Right hindlimb (tissue), 1 donor: Measurements from ENCODE around the gene CAPN13.
A peak's percentile ranks its signal among the peaks of the same experiment; 100 is the strongest.

Source experiments
- DNase-seq: peaks from one replicate; pipeline ENCODE4 v3.0.0-alpha.2; 2018

Gene CAPN13

DNA sequence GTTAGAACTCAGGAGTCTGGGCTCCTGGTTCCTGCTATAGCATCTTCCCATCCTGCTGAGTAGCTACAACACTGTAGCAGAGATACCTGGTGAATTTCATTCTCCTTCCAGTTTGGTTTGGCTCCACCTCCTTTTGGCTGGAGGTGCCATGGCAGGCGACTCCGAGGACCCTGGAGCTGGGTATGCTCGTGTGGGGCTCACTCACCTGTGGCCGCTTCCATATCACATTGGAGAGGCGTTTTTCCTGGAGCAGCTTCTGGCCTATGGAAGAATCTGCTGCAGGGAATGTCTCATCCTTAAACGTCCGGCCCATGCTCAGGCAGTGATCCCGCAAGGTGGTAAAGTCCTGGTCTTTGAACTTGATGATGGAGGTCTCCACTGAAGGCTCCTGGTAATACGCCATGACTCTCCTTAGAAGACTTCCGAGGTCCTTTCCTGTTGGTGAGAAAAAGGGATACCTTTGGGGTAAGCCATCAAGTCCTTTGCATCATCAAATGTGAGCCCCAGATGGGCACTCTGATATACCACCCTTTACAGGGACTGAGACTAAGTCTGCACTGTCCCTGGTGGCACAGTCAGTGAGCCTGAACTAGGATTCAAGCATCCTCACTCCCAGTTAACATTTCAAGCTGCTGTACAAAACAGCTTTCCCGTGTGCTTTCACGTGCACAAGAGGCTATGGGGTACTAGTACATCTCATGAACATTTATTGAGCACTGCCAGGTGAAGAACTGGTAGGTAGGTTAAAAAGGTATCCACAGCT lies 20.1 kb downstream of the CAPN13 start:
- no peak for DNase-seq

DNA sequence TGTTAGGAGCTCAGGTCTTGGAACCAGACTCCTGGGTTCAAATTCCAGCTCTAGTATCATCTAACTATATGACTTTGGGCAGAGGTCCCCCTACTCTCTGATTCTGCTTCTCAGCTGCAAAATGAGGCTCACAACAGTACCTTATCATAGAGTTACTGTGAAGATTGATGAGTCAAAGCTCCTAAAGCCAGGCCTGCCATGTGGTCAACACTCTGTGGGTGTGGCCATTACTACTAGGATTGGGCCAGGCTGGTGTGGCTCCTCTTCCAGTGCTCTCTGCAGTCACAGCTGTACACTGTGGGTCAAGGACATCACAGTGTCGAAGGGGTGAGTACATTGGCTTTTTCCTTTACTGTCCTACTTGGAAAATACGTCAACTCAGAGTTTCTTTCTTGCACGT lies 22.6 kb downstream of the CAPN13 start:
- peak; percentile 2 for DNase-seq

DNA sequence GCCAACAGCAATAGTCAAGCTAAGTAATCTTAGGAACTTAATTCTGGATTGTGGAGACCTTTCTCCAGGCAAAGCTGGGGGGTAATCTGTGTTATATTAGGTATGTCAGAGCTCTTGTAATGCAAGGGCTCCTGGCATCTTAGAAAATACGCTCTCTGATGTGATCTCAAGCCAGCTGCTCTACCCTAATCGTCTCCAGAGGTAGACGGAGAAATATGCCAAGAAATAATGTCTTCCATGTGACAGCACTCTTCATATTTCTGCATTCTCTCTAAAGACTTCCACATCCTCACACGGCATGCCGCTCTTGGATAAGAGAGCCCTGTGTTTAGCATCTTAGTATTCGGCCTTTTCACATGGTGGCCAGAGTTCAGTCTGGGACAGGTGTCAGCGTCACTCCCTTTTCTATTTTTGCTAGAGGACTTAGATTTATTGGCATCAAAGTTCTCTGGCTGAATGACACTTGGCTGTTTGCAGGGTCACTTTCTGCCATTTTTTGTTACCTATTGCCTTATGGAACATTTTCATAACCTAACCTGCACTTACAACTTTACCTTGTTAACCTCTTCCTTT lies 25.2 kb downstream of the CAPN13 start:
- no peak for DNase-seq

DNA sequence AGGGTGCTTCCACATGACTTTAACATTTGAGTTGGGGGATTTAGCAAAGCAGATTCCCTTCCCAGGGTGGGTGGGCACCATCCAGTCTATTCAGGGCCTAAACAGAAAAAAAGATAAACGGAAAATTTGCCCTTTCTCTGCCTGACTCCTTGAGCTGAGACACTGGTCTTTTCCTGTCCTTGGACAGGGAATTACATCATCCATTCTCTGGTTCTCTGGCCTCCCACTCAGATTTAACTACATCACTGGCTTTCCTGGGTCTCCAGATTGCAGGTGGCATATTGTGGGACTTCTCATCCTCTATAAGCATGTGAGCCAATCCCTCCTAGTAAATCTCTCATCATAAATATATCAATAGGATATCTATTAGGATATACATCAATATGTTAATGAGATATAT lies 25.8 kb downstream of the CAPN13 start:
- no peak for DNase-seq

DNA sequence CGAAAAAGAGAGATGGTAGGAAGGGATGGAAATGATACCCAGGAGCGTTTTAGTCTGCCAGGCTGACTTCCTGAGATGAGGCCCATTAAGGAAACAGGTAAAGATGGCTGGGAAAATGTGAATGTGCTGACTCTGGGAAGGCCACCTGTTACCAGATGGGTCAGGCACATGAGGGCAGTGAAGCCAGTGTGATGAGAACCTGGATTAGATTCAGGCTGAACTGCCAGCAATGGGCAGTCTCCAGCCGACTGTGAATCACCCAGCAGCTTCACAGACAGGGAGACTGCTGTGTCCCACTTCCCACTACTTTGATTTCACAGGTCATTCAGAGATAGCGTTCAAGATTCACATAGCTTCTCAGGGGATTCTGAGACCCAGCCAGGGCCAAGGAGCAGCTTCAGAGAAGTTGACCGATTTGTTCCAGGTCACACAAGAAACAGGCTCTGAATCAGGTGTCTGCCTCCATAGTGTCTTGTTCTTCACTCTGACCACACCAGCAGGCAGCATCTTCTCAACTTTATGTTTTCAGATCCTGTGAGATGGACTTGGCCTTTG lies 26.4 kb downstream of the CAPN13 start:
- DNase-seq = no peak

DNA sequence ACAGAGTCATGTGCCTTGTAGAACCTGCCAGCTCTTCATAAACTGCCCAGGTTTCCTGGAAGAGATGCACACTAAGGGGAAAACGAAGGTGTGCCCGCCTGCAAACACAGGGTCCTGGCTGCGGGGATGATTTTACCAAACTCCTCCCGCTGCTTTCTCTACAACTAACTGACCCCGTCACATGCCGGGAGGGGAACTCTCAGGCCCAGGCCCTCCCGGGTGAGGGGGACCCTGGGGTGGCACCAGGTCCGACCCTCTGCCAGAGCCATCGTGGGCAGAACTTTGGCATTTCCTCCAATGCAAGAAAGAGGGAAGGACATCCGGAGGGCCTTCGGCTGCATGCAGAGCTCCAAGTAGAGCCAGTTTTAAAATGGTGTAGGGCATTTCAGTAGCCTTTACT lies 28.6 kb downstream of the CAPN13 start:
- no peak for DNase-seq

DNA sequence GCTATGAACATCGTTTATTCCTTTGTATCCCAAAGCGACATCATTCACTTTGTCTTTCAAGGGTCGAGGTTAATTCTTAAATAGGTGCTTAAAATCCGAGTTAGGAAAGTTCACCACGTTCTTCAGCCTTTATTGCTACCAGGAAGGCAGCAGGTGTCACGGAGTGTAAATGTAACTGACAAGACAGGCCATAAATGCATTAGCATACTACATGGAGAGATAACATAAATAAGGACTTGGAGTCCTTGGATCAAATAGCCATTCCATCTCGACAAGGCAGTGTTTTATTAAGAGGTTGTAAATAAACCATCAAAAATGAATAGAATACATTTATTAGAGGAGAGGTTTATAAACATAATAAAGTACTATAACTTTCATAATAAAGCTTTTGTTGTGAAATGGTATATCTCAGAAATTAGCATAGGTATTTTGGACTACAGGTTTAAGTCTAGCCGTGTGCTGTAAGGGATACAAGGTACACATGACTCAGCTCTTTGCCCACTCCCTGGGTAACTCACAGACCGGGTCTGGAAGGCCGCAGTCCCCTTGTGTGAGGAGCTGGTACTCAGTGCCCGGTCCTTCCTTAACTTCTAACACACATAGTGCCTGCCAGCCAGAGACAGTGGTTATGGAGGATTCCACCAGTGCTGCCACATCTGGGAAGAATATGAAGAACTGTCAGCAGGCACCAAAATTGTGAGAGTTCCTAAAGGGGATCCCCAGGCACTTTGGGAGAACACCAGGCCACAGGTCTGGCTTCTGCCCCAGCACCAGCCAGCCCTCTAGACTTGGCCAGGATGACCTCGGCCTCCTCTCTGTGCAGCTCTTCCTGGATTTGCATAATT lies 29.4 kb downstream of the CAPN13 start:
- no peak for DNase-seq

DNA sequence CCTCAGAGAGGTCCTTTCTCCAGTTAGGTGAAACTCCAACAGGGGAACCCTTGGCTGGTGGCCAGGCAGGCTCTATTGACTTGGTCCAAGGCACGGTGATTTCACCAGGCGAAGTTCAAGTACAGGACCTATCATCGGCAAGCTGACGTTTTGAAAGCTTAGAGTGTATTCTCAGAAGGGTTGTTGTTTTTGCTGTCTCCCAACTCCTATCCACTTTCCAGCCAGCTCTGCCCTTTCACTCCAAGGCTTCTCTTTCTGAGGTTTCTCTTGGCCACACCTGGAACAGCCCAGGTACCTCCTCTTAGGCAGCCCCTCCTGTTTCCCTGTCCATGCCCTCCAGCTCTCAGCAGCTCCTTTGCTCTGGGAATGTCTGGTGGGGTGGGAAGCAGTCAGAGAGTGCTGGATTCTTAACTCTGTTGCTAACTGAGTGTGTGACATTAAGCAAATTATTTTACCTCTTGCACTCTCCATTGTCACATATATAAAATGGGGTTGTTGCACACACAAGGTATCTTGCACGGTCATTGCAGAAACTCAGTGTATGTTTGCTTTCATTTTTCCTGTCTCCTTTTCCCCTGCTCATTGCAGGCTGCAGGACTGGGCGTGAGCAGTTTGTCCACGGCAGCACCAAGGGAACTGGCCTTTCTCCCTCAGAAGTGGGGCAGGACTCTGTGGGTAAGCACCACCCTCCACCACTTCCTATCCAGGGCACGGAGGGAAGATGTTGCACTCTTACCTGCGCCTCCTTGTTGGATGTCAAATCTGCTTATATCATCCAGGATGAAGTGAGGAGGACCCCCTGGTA lies 30.2 kb downstream of the CAPN13 start:
- no peak for DNase-seq

DNA sequence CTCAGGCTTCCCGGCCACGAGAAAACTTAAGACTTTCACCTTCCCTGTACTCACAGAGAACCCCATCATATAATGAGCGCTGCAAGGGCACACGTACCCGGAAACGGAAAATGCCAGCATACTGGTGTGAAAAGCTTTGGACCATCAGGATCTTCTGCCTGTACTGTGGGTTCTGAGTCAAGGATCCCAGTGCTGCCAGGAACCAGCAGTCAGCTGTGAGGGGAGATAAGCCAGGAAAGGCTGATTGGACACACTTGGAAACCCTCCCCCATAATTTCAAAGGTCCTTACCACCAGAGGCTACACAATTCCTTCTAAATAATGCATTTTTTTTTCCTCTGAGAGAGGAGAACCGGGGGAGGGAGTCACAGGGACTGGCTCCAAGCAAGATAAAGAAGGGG lies 31.4 kb downstream of the CAPN13 start:
- no peak for DNase-seq

DNA sequence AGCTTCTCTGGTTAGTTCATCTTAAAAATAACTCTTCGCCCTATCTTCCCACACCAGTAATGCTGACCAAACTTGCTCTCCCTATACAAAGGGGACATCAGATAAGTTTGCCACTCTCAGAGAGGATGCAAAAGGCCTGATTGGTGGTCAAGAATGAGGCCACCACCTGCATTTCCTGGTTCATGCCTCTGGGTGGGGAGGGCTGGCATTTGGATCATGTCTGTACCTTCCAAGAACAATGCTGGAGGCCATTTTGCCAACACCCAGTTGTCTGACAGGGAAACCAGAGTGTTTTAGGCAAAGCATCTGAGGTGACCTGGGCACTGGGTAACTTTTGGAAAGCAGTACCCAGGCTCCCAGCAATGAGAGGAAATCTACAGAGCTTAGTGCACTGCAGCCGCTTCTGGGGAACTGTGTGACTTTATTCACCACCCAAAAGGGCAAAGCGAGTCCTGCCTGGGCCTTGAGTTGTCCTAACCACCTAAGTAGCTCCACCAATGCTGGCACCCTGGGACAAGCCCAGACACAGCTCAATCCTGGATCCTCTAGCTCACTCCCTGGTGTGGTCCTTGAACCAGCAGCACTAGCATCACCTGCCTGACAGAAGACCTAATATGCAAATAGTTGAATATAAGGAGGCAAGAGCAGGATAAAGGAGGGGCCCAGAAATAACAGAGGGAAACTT lies 35.1 kb downstream of the CAPN13 start:
- DNase-seq = no peak

DNA sequence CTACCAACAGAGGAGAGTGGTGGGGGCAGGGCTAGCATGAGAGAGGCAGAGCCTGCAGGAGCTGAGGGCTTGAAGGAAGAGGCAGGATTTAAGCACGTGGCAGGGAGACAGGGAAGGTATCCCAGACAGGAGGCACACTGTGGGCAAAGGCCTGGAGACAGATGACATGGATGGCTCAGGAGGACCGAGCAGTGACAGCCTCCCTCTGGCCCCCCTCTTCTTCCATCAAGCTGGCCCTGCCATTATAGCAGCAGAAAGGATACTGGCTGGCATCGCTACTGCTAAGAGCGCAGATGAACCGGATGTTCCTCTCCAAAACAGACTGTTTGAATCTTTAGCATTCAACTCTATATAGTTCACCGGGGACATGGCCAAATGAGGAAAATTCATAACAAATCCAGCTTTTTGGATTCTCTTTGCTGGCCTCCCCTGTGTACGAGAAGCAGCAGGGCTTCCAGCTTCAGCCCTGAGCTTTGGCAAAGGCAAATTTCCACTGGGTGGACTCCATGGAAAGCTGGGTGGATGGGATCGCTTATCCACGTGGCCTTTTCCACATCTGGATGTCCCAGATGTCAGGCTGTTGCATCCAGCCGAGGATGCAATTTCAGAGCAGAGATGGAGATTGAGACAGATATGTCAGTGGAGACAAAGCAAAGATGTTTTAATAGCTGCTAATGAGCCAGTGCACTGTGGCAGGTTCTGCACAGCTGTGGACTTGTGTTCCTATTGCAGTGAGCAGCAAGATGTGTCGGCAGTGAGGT lies 36.2 kb downstream of the CAPN13 start:
- DNase-seq = peak; percentile 84

DNA sequence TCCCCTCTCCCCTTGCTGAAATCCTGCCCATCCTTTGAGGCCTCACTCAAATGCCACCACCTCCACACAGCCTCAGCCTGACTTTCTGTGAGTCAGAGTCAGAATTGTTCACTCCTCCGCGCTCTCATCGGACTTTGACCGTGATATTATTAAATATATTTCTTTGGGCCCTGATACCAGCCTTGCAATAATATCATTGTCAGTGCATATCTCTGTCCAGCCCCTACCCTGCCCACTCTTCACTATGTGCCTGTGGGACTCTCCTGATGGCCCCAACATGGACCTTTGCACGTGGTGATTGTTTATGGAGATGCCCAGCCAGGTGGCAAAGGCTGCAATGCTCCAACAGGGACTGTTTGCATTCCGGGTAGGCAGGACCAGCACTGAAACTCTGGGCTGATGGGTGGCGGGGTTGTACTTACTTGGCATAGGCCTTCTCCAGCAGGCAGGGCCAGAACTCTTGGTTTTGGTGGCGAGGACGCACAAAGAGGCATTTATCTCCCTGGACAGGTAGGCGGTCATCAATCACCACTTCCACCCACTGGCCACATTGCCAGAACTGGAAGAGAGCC lies 37.3 kb downstream of the CAPN13 start:
- DNase-seq = no peak

DNA sequence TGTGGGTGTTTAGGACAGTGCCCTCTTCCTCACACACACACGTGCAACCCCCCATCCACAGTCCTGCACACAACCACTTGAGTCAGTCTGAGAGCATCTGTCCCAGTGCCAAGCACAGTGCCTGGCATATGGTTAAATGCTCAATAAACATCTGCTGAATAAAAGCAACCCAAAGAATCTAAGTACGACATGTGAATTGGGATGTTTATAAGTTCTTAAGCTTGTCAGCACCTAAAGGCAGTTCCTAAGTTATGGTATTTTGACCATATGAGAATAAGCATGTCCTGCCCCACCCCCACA lies 37.8 kb downstream of the CAPN13 start:
- DNase-seq = no peak

DNA sequence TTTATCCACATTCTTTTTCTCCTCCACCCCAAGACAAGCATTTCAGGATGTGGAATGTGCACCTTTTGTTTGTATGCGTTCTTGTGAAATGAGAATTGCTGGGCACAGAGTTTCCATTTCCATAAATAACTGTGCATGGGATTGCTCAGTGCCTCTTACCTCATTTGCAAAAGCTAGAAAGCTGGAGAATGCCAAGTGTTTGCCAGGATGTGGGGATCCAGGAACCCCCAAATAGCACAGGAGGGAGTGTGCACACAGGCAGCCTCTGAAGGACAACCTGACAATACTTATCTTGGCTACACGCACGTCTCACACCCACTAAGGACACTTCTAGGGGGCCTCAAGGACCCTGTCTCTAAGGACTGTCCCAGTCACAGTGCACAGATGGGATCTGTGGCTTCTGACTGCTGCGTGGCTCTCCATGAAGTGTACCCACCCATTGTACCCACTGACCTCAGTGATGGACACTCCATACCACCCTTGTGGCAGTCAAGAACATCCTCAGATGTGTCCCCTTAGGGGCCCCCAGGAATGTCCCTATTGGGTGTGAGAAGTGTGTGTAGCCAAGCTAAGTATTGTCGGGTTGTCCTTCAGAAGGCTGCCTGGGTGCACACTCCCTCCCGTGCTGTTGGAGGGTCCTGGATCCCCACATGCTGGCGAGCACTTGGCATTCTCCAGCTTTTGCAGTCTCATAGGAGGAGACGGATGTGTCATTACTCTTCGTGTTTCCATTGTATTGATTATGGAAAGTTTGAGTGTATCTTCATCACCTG lies 38.4 kb downstream of the CAPN13 start:
- DNase-seq = no peak

DNA sequence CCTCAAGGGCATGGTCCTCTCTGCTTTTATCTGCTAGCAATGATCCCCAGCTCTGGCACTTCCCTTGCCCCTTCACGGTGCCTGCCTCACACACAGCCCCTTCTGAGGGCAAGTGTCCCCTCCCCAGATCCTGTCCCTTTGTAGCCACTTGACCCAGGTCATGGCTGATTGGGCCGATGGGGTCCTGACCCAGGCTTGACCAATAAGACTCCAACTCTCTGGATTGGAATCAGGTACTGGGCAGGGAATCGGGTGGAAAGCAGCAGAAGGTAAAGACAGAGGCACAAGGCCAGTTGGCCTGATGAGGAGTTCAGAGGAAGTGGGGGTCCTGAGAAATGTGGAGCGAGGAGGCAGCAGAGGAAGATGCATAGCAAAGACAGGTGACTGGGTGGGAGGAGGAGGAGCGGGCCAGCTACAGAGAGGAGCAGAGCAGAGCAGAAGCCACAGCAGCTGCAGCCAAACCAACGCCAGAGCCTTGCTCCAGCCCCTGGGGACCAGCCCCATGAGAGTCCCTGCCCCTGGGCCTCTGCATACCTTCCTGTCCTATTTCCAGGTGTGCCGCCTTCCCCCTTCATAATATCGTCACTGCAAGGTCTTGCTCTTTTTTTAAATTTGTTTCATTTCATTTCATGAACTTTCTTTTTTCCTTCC lies 39.1 kb downstream of the CAPN13 start:
- DNase-seq = no peak

DNA sequence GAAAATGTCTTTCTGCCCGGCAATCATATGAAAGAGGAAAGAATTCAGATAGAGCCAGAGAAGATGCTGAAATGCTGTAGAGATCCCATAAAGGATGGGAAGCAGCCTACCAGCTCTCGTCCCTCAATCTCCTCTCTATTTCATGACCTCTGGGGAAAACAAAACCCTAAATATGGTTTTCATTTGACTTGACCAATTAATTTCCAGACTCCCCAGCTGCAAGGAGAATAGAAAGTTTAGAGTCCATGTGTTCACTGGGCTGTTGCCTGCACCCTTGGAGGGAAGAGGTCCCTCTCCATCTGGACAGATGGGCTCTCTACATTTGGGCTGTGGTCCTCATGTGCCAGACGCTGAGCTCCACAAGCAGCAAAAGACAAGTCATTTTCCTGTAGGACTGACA lies 40.6 kb downstream of the CAPN13 start:
- peak; percentile 4 for DNase-seq

DNA sequence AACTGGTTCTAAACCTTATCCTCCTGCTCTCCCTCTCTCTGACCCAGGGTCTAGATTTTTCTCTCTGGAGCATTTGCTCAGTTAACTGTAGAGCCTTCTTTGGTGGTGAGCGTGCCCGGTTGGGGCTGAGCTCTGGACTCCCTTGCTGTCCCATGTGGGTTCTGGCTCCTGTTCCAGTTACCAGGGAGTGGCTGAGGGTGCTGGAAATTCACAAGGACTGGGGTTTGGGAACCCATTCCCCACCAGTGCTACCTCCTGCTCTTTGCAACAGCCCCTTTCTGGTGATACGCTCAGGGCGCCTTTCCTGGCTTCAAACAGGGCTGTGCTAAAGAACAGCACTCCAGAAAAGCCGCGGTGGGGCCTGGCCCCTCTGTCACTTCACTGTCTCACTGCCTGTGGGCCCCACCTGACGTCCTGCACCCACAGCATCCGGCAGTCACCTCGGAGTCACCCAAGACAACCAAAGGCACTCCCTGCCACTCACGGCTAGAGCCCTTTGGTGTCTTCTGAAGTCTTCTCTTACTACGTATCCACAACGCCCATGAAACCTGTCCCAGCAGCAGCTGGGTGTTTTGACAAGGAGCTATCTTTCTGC lies 41.3 kb downstream of the CAPN13 start:
- DNase-seq = peak; percentile 16

DNA sequence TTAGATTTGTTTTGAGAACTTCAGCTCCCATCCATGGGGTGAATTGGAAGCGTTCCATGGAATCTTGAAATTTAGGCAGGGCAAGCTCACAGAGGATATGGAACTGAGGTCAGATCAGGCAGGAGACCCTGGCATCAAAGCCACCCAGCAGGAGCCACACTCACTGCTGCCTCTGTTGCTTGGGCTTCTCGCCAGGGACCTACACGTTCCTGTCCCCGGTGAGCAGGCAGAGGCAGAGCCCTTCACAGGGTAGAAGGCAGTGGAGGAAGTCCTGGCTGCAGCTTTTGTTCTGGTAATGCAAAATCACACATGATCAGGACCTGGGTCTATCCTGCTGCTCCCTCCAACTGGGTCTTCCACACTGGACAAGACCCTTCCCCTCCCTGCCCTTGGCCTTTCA lies 42.1 kb downstream of the CAPN13 start:
- DNase-seq = peak; percentile 9

DNA sequence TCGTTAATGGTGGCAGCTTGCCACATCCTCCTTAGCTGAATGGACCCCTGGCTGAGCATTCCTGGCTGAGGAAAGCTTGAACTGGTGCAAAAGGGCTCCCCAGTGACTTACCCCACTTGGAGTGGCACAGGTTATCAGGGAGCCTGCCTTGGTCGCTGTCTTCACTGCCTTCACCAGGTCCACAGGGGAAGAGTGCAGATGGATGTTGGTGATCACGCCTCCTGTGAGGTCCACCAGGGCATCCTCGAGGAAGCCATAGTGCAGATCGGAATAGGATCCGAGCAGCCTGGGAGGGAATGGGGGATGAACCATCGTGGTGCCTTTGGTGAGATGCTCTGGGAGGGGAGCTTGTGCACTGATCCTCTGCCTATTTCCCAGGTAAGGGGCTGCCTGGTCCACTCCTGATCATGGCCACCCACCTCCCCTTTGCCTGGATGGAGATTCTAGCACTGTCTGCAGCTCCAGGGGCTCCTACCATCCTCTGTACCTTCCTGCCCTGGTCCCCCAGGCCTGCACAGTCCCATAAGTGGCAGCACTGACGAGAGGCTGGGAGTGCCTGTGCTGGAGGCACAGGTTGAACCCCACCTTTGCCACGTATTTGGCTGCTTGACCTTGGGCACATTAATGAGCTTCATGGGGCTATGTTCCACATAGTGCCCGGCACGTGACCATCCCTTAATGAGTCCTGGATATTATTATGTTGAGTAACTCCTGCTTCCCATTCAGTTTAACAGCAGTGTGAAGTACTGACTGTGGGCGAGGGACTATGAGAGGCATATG lies 43.0 kb downstream of the CAPN13 start:
- DNase-seq = peak; percentile 4
